Measurements from ENCODE around the gene SRSF8. TPM values are rescaled to one million over a fixed set of nuclear protein-coding genes. Genes with fewer than 3 reads are reported as not detected.
"Not testable (repeated sequence)": the region's sequence is repeated elsewhere in the genome, so short reads cannot be mapped to it uniquely, and the experiment has no call there.

Gene SRSF8
- total RNA-seq, 2 donors from 2014 or later = 59.1 to 76.5 TPM

GRCh38 chr11:95104856-95105255 is 38.1 kb downstream of the SRSF8 start:
- DNase-seq (no peak), ATAC-seq (no peak)
- Mint-ChIP-seq H3K27ac (no peak overlapping the region), H3K4me1 (peaks cover 14% of the 10 kb centered on the region), H3K4me3 (no peak overlapping the region), H3K27me3 (no peaks in the 10 kb centered on the region), H3K36me3 (ENCODE audit: low read depth) (peaks cover 3% of the 10 kb centered on the region)
- no peaks in the 10 kb centered on the region for H3K9me3 ChIP-seq (ENCODE audit: control insufficient read depth, low read length, poor library complexity, severe bottlenecking)

GRCh38 chr11:95108159-95108611 is 41.5 kb downstream of the SRSF8 start:
- no peak for DNase-seq
- peaks cover 32% of the 10 kb centered on the region for H3K4me1 Mint-ChIP-seq
- H3K36me3 Mint-ChIP-seq (ENCODE audit: low read depth) = peaks cover 10% of the 10 kb centered on the region
- H3K27me3 Mint-ChIP-seq = no peaks in the 10 kb centered on the region
- H3K9me3 ChIP-seq (ENCODE audit: control insufficient read depth, low read length, poor library complexity, severe bottlenecking) = no peaks in the 10 kb centered on the region
- ATAC-seq = no peak
- H3K27ac Mint-ChIP-seq = no peak overlapping the region
- H3K4me3 Mint-ChIP-seq = peak overlapping the region; percentile 34

- Mint-ChIP-seq H3K4me3 (no peak overlapping the region), H3K36me3 (ENCODE audit: low read depth) (peaks cover 10% of the 10 kb centered on the region), H3K27me3 (no peaks in the 10 kb centered on the region), H3K4me1 (peaks cover 32% of the 10 kb centered on the region), H3K27ac (no peak overlapping the region)
- no peaks in the 10 kb centered on the region for H3K9me3 ChIP-seq (ENCODE audit: control insufficient read depth, low read length, poor library complexity, severe bottlenecking)
- no peak for DNase-seq
- ATAC-seq = no peak
Observed at GRCh38 chr11:95108671-95109551, 42.2 kb downstream of the SRSF8 start.

GRCh38 chr11:95111471-95111870 is 44.8 kb downstream of the SRSF8 start:
- Mint-ChIP-seq H3K4me1 (peaks cover 27% of the 10 kb centered on the region), H3K27ac (peak overlapping the region; percentile 62)
- H3K4me3 Mint-ChIP-seq; ATAC-seq; DNase-seq; H3K9me3 ChIP-seq (ENCODE audit: control insufficient read depth, low read length, poor library complexity, severe bottlenecking); H3K27me3 Mint-ChIP-seq; H3K36me3 Mint-ChIP-seq (ENCODE audit: low read depth): not testable (repeated sequence)

- Mint-ChIP-seq H3K27ac (peak overlapping the region; percentile 16), H3K27me3 (no peaks in the 10 kb centered on the region), H3K4me3 (no peak overlapping the region), H3K4me1 (peaks cover 27% of the 10 kb centered on the region), H3K36me3 (ENCODE audit: low read depth) (peaks cover 10% of the 10 kb centered on the region)
- ATAC-seq (no peak), DNase-seq (no peak)
- H3K9me3 ChIP-seq (ENCODE audit: control insufficient read depth, low read length, poor library complexity, severe bottlenecking) = no peaks in the 10 kb centered on the region
Observed at GRCh38 chr11:95111923-95112540, 45.3 kb downstream of the SRSF8 start.

GRCh38 chr11:95115597-95115996 is 48.9 kb downstream of the SRSF8 start:
- no peak overlapping the region for H3K4me3 Mint-ChIP-seq
- peaks cover 13% of the 10 kb centered on the region for H3K4me1 Mint-ChIP-seq
- no peak overlapping the region for H3K27ac Mint-ChIP-seq
- H3K9me3 ChIP-seq (ENCODE audit: control insufficient read depth, low read length, poor library complexity, severe bottlenecking) = no peaks in the 10 kb centered on the region
- peaks cover 4% of the 10 kb centered on the region for H3K36me3 Mint-ChIP-seq (ENCODE audit: low read depth)
- no peaks in the 10 kb centered on the region for H3K27me3 Mint-ChIP-seq
- ATAC-seq = no peak
- DNase-seq = no peak

GRCh38 chr11:95119361-95120060 is 52.8 kb downstream of the SRSF8 start:
- H3K4me1 Mint-ChIP-seq = peaks cover 8% of the 10 kb centered on the region
- H3K9me3 ChIP-seq (ENCODE audit: control insufficient read depth, low read length, poor library complexity, severe bottlenecking) = no peaks in the 10 kb centered on the region
- no peak overlapping the region for H3K4me3 Mint-ChIP-seq
- no peaks in the 10 kb centered on the region for H3K27me3 Mint-ChIP-seq
- peaks cover 2% of the 10 kb centered on the region for H3K36me3 Mint-ChIP-seq (ENCODE audit: low read depth)
- DNase-seq (no peak), ATAC-seq (no peak)
- H3K27ac Mint-ChIP-seq = no peak overlapping the region

Other genes starting within 250 kb of the SRSF8 start
- gene CWC15, start 93.4 kb upstream of the SRSF8 start, total RNA-seq = 10 to 100 TPM; 77.0 to 88.9 TPM
- under 1 TPM; 0.23 to 0.27 TPM for gene KDM4D, start 93.2 kb upstream of the SRSF8 start, total RNA-seq
- gene KDM4E, start 41.7 kb upstream of the SRSF8 start, total RNA-seq = not detected
- not detected for gene KDM4F, start 17.5 kb upstream of the SRSF8 start, total RNA-seq
- 10 to 100 TPM in 1 of 2 donors, 1 to 10 TPM in 1; 7.3 to 22.5 TPM for gene ENDOD1, start 22.9 kb downstream of the SRSF8 start, total RNA-seq
- gene SESN3, start 164.3 kb downstream of the SRSF8 start, total RNA-seq = 10 to 100 TPM; 48.7 to 53.0 TPM

All from T-helper 17 cell (primary cell).